22Rv1 (cell line): ENCODE data around the gene UQCC5.

ENCODE experiments used
- CTCF ChIP-seq: fragments of 450-650 bp; IDR thresholded peaks from 2 replicates; pipeline ENCODE4 v1.5.1; 2017; ENCODE audit warnings: mild to moderate bottlenecking
- ZFX ChIP-seq: fragments of 450-650 bp; IDR thresholded peaks from 2 replicates; pipeline ENCODE4 v1.6.1; 2017; ENCODE audit warnings: antibody characterized with exemption, borderline replicate concordance

GRCh38 chr3:52527039-52527731 lies 9.2 kb upstream of the UQCC5 start:
- TF ChIP-seq CTCF (no peak), ZFX (no peak)
